ENCODE measurements around the gene SYNDIG1. TPM values are rescaled to one million over a fixed set of nuclear protein-coding genes. Genes with fewer than 3 reads are reported as not detected.

The SYNDIG1 gene
- total RNA-seq, 1 donor from 2014 or later = 13.7 TPM

DNA sequence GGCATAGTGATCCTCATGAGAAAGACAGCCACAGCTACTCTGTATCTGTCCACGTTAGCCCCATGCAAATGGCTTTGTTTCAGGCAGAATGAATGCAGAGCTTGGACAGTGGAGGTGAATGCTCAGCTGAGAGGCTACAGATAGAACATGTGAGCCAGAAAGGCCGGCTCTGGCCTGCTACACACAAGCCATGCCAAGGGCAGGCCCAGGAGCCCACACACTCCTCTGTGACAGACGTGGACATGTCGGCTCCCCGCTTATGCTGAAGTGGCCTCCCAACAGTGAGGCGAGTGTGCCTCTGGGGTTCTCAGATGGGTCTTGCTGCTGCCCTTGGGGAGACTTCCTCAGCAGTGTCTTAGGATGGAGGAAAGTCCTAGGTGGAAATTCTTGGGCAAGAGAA lies 159.6 kb downstream of the SYNDIG1 start:
- intact Hi-C loops (cut with DNase I) = no loop called here

DNA sequence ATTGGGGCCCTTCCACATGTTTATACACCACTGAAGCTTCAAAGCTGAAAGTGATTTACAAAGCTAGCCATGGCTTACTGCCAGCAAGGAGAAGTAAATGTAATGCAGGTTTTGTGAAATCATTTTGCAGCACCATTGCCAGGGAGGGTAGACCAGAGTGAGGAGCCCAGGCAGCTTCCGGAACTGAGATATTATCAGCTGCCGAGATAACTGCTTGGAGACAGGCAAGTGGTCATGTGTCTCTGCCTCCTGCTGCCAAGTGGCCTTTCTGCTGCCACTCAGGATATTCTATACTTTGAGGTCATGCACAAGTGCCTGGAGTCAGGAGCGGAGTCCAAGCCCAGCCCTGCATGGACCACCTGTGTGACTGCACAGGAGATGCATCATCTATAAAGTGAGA lies 160.2 kb downstream of the SYNDIG1 start:
- Histone ChIP-seq H3K27me3 (no peaks in the 10 kb centered on the region), H3K4me1 (no peaks in the 10 kb centered on the region), H3K9me3 (no peaks in the 10 kb centered on the region), H3K36me3 (no peaks in the 10 kb centered on the region), H3K4me3 (no peak overlapping the region), H3K27ac (no peak overlapping the region)
- TF ChIP-seq, protein P1, sequence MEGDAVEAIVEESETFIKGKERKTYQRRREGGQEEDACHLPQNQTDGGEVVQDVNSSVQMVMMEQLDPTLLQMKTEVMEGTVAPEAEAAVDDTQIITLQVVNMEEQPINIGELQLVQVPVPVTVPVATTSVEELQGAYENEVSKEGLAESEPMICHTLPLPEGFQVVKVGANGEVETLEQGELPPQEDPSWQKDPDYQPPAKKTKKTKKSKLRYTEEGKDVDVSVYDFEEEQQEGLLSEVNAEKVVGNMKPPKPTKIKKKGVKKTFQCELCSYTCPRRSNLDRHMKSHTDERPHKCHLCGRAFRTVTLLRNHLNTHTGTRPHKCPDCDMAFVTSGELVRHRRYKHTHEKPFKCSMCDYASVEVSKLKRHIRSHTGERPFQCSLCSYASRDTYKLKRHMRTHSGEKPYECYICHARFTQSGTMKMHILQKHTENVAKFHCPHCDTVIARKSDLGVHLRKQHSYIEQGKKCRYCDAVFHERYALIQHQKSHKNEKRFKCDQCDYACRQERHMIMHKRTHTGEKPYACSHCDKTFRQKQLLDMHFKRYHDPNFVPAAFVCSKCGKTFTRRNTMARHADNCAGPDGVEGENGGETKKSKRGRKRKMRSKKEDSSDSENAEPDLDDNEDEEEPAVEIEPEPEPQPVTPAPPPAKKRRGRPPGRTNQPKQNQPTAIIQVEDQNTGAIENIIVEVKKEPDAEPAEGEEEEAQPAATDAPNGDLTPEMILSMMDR (IDR thresholded peaks at IDR 0.05) = no peak
- peak in 1 of 2 donors; percentile 25 for DNase-seq (ENCODE audit: low spot score in 2 of 2)
- intact Hi-C loops (cut with DNase I) = no loop called here

More for the DNA sequence above, 159.6 kb downstream of the SYNDIG1 start:
- Histone ChIP-seq H3K9me3 (no peaks in the 10 kb centered on the region), H3K27me3 (no peaks in the 10 kb centered on the region), H3K27ac (no peak overlapping the region), H3K36me3 (no peaks in the 10 kb centered on the region), H3K4me3 (no peak overlapping the region), H3K4me1 (no peaks in the 10 kb centered on the region)
- DNase-seq (ENCODE audit: low spot score in 2 of 2) = peak in 1 of 2 donors; percentile 45
- TF ChIP-seq, protein P1 (IDR thresholded peaks at IDR 0.05) = no peak

DNA sequence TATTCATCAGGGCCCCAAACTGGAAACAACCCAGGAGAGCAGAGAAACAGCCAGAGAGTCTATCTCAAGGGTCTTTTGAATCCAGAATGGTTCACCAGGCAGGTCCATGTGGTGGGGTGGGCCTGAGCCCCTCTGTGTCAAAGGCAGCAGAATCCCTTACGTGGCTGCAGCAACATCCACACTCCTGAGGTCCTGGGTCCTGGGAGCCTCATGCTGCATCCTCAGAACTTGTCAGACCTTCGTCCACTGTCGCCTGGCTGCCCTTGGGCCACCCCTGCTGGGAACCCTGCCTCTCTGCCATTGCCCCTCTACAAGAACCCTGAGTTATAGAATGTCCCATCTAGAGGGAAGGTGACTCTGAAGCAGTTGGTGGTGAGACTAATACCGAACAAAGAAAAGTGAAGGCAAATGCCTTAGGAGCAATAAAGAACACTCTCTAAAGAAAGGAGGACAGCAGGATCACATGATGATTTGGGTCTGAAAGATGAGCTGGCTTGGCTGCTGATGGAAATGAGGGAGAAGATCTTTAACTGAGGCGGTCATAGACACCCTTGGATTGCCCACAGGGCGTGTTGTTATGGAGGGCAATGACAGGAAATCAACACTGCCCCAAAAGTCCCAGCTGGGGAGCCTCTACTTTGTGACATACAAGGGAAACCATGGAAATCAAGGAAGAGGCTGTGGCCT lies 161.2 kb downstream of the SYNDIG1 start:
- intact Hi-C loops (cut with DNase I) = no loop called here
- TF ChIP-seq, protein P1 (IDR thresholded peaks at IDR 0.05) = no peak

DNA sequence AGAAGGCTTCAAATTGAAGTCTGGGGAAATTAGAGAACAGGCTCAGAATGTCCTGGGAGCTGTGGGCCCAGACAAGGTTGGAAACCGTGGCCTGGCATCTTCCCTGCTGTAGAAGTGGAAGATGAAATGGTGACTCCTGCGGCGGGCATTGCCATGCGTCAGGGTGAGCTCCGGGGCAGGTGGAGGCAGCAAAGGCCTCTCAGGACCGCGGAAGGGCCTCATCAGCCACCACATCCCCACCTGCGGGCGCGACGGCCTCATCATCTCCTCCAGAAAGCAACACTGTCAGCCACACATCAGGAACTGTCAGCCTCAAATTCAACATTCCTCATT lies 161.7 kb downstream of the SYNDIG1 start:
- Histone ChIP-seq H3K36me3 (no peaks in the 10 kb centered on the region), H3K4me1 (no peaks in the 10 kb centered on the region), H3K9me3 (no peaks in the 10 kb centered on the region), H3K27ac (no peak overlapping the region), H3K4me3 (no peak overlapping the region), H3K27me3 (no peaks in the 10 kb centered on the region)
- TF ChIP-seq, protein P1 (IDR thresholded peaks at IDR 0.05) = no peak
- intact Hi-C loops (cut with DNase I) = no loop called here
- DNase-seq (ENCODE audit: low spot score in 2 of 2) = peak in 1 of 2 donors; percentile 45

More for the DNA sequence above, 161.2 kb downstream of the SYNDIG1 start:
- Histone ChIP-seq H3K4me3 (no peak overlapping the region), H3K27me3 (no peaks in the 10 kb centered on the region), H3K27ac (no peak overlapping the region), H3K36me3 (no peaks in the 10 kb centered on the region), H3K9me3 (no peaks in the 10 kb centered on the region), H3K4me1 (no peaks in the 10 kb centered on the region)
- DNase-seq (ENCODE audit: low spot score in 2 of 2) = peak in 1 of 2 donors; percentile 27

DNA sequence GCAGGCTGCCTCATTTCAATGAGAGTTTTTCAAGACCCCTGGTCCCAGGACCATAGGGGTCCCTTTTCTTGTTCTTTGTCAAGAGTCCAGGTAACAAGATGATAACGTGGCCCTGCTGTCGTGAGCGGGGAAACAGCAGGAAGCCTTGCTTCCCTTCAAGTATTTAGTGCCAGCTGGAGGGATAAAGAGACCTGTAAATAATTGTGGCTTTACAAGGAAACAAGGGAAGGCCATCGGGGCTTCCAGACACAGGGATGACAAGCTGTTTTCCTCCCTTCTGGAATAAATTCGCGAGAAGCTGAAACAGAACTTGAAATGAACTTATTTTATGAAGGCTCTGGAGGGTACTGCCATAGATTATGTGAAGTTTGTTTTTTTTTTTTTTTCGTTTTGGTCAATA lies 163.2 kb downstream of the SYNDIG1 start:
- TF ChIP-seq, protein P1 (IDR thresholded peaks at IDR 0.05) = no peak
- intact Hi-C loops (cut with DNase I) = no loop called here
- DNase-seq (ENCODE audit: low spot score in 2 of 2) = peak in 1 of 2 donors; percentile 40
- H3K36me3 ChIP-seq = no peaks in the 10 kb centered on the region
- H3K27me3 ChIP-seq = no peaks in the 10 kb centered on the region
- H3K4me1 ChIP-seq = no peaks in the 10 kb centered on the region
- no peaks in the 10 kb centered on the region for H3K9me3 ChIP-seq
- H3K4me3 ChIP-seq = no peak overlapping the region
- H3K27ac ChIP-seq = no peak overlapping the region

Measured in ascending aorta (tissue), 2 donors.